ENCODE measurements around the gene RAD51D. TPM values are rescaled to one million over a fixed set of nuclear protein-coding genes. Genes with fewer than 3 reads are reported as not detected.

RAD51D gene
- total and polyA plus RNA-seq, 10 of the 15 experiments (the other 5 are each of a cell fraction or from before 2014, with no cell fraction given): 2.6 to 29.3 (median 13.5) TPM

DNA sequence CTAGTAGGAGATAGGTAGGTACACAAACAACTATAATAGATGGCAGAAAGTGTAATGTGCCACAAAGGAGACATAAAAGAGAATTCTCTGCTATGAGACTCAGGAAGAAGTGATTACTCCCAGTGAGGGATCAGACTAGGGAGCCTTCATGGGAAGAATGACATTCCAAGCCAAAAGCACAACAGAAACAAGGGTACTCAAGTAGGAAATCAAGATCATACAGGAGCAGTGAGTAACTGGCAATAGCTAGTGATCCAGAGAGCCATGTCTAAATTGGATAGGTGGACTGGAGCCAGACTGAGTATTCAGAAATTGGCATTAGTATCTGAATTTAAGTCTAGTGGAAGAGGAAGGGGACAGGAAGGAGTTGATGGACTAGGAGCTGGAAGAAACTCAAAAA lies 66.9 kb downstream of the RAD51D start:
- Histone ChIP-seq H3K27ac (ENCODE audit: control insufficient read depth, insufficient read depth) (peak overlapping the region; percentile 93), H3K4me1 (ENCODE audit: control insufficient read depth, insufficient read depth, low read length) (peaks cover 27% of the 10 kb centered on the region), H4K20me1 (ENCODE audit: control insufficient read depth, insufficient read depth) (no peaks in the 10 kb centered on the region), H3K79me2 (ENCODE audit: control insufficient read depth, insufficient read depth, low read length) (peaks cover 36% of the 10 kb centered on the region), H3K9me3 (replicated peaks; ENCODE audit: control insufficient read depth, insufficient read depth, low read length) (no peaks in the 10 kb centered on the region), H3K9ac (ENCODE audit: control insufficient read depth, insufficient read depth, low read length) (no peak overlapping the region), H3K36me3 (ENCODE audit: control insufficient read depth in 2 of 2, insufficient read depth in 2 of 2, low read length in 1 of 2) (peaks cover 0 to 1% of the 10 kb centered on the region in 2 experiments; a peak in 1 of 4 replicates), H3K4me2 (ENCODE audit: control insufficient read depth, insufficient read depth) (peak overlapping the region; percentile 19; the same call in 1 of the 2 replicates), H2AFZ (ENCODE audit: control insufficient read depth, low read depth, low read length) (no peak overlapping the region), H3K4me3 (no peak overlapping the region), H3K27me3 (replicated peaks in 1 of 2; ENCODE audit: control insufficient read depth in 2 of 2, insufficient read depth in 2 of 2, low read length in 1 of 2) (no peaks in the 10 kb centered on the region)
- in situ Hi-C loops (cut with MboI): no loop called here
- DNase-seq (ENCODE audit: low read depth, low spot score): no peak
- ChIA-PET CTCF (interaction anchor here (1.4 to 3.1 kb wide), 4 partner anchors 11 to 66 kb away, joined by 3 to 23 read pairs (median 5); partner anchors contain the start of genes RAD51D and RFFL), RAD21 (ENCODE audit: unreplicated experiment) (interaction anchor here (0.5 to 6.9 kb wide), 6 partner anchors 12 to 254 kb away, joined by 3 to 73 read pairs (median 6); partner anchors contain the start of gene RFFL), POLR2A (interaction anchor here (0.7 to 2.0 kb wide), 5 partner anchors 10 to 27 kb away, joined by 6 to 12 read pairs (median 8); partner anchors contain the start of gene RFFL), SMC1A (ENCODE audit: uncharacterized antibody, unreplicated experiment) (interaction anchor here (1.0 to 12.0 kb wide), 10 partner anchors 12 to 66 kb away, joined by 3 to 221 read pairs (median 6); partner anchors contain the start of gene RFFL)
- ATAC-seq: no peak
- BruUV-seq (replicated peaks): no TSS peak
- TF ChIP-seq NR2C1 (IDR thresholded peaks at IDR 0.05): no peak
- no peak for TF ChIP-seq JUND (IDR thresholded peaks at IDR 0.05; ENCODE audit: low read depth, low read length)
- TF ChIP-seq RBBP5 (conservative IDR thresholded peaks at IDR 0.05): no peak
- TF ChIP-seq, protein P1, sequence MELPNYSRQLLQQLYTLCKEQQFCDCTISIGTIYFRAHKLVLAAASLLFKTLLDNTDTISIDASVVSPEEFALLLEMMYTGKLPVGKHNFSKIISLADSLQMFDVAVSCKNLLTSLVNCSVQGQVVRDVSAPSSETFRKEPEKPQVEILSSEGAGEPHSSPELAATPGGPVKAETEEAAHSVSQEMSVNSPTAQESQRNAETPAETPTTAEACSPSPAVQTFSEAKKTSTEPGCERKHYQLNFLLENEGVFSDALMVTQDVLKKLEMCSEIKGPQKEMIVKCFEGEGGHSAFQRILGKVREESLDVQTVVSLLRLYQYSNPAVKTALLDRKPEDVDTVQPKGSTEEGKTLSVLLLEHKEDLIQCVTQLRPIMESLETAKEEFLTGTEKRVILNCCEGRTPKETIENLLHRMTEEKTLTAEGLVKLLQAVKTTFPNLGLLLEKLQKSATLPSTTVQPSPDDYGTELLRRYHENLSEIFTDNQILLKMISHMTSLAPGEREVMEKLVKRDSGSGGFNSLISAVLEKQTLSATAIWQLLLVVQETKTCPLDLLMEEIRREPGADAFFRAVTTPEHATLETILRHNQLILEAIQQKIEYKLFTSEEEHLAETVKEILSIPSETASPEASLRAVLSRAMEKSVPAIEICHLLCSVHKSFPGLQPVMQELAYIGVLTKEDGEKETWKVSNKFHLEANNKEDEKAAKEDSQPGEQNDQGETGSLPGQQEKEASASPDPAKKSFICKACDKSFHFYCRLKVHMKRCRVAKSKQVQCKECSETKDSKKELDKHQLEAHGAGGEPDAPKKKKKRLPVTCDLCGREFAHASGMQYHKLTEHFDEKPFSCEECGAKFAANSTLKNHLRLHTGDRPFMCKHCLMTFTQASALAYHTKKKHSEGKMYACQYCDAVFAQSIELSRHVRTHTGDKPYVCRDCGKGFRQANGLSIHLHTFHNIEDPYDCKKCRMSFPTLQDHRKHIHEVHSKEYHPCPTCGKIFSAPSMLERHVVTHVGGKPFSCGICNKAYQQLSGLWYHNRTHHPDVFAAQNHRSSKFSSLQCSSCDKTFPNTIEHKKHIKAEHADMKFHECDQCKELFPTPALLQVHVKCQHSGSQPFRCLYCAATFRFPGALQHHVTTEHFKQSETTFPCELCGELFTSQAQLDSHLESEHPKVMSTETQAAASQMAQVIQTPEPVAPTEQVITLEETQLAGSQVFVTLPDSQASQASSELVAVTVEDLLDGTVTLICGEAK (IDR thresholded peaks at IDR 0.05; ENCODE audit: borderline replicate concordance): no peak
- TF ChIP-seq CBFB (IDR thresholded peaks at IDR 0.05; ENCODE audit: low read depth): no peak
- no peak for TF ChIP-seq GABPA (IDR thresholded peaks at IDR 0.05; ENCODE audit: low read depth)
- intact Hi-C loops (cut with micrococcal nuclease; ENCODE audit: unreplicated experiment): no loop called here
- FAIRE-seq: no peak
